Measurements from ENCODE around the gene CHRM4. TPM values are rescaled to one million over a fixed set of nuclear protein-coding genes. Genes with fewer than 3 reads are reported as not detected.
A peak's percentile ranks its signal among the peaks of the same experiment; 100 is the strongest.

The CHRM4 gene
- total RNA-seq, 1 experiment from 2014 or later = 0.31 TPM

DNA sequence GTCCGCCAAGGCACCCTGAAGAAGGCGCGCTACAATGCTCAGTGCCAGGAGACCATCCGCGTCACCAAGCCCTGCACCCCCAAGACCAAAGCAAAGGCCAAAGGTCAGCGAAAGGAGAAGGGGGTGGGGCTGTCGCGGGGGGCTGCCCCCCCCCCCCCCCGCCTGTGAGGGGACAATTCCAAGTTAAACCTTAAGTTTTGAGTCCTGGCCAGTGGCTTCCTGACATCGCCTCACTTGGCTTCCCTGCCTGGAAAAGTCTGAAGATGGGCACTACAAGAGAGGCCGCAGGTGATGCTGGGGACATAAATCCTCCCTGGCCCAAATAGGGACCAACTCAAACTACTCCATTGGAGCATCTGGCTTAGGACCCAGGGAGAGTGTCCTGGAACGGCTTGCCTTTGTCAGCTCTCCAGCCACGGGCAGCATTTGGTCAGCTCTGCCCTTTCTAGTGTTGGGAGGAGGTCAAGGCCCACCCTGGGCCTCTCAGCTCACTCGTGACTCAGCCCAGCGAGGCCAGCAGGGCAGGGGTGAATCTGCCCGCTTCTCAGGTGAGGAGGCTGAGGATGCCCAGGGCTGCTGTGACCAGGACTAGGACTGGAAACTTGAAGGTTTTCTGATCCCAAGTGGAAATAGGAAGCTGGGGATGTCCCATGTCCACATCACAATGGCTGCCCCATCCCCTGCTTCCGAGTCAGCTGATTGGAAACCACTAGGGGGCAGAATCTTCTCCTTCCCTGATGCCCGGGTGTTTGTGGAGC is 8.8 kb downstream of the CHRM4 start:
- no peaks in the 10 kb centered on the region for H4K20me1 ChIP-seq (ENCODE audit: insufficient read depth)
- H3K27me3 ChIP-seq (ENCODE audit: insufficient read depth, low read depth) = no peaks in the 10 kb centered on the region
- no TSS peak for BruUV-seq (replicated peaks)
- POLR2A ChIA-PET (ENCODE audit: unreplicated experiment) = no interaction called here
- peak overlapping the region; percentile 90 for H3K4me2 ChIP-seq
- no peaks in the 10 kb centered on the region for H3K79me2 ChIP-seq (ENCODE audit: low read depth)
- peak in 1 of 2 experiments; percentile 34 for DNase-seq
- no peaks in the 10 kb centered on the region for H3K9me2 ChIP-seq (ENCODE audit: insufficient read depth)
- no peaks in the 10 kb centered on the region for H3K9me3 ChIP-seq (ENCODE audit: insufficient read depth, low read depth)
- no peaks in the 10 kb centered on the region for H3K36me3 ChIP-seq (ENCODE audit: low read depth)
- H2AFZ ChIP-seq = no peak overlapping the region
- CTCF ChIA-PET = interaction anchor here (0.5 to 1.7 kb wide), 5 partner anchors 9 to 327 kb away, joined by 3 to 10 read pairs (median 3); partner anchors contain the start of gene CHRM4
- H3K4me3 ChIP-seq = peak overlapping the region; percentile 68
- peaks cover 46% of the 10 kb centered on the region for H3F3A ChIP-seq (ENCODE audit: insufficient read depth, low read depth)
- H3K4me1 ChIP-seq (replicated peaks; ENCODE audit: insufficient read depth) = peaks cover 30% of the 10 kb centered on the region
- no peak for TF ChIP-seq EZH2 (IDR thresholded peaks at IDR 0.05; ENCODE audit: low read depth)
- TF ChIP-seq, protein P1, sequence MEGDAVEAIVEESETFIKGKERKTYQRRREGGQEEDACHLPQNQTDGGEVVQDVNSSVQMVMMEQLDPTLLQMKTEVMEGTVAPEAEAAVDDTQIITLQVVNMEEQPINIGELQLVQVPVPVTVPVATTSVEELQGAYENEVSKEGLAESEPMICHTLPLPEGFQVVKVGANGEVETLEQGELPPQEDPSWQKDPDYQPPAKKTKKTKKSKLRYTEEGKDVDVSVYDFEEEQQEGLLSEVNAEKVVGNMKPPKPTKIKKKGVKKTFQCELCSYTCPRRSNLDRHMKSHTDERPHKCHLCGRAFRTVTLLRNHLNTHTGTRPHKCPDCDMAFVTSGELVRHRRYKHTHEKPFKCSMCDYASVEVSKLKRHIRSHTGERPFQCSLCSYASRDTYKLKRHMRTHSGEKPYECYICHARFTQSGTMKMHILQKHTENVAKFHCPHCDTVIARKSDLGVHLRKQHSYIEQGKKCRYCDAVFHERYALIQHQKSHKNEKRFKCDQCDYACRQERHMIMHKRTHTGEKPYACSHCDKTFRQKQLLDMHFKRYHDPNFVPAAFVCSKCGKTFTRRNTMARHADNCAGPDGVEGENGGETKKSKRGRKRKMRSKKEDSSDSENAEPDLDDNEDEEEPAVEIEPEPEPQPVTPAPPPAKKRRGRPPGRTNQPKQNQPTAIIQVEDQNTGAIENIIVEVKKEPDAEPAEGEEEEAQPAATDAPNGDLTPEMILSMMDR (conservative IDR thresholded peaks at IDR 0.05) = peak; percentile 67
- no peak overlapping the region for H3K27ac ChIP-seq
- intact Hi-C loops (cut with micrococcal nuclease; ENCODE audit: unreplicated experiment) = loop anchor here (5.0 kb wide), 3 partner anchors 141 to 974 kb away; partner anchors contain the start of genes ATG13 and HARBI1

DNA sequence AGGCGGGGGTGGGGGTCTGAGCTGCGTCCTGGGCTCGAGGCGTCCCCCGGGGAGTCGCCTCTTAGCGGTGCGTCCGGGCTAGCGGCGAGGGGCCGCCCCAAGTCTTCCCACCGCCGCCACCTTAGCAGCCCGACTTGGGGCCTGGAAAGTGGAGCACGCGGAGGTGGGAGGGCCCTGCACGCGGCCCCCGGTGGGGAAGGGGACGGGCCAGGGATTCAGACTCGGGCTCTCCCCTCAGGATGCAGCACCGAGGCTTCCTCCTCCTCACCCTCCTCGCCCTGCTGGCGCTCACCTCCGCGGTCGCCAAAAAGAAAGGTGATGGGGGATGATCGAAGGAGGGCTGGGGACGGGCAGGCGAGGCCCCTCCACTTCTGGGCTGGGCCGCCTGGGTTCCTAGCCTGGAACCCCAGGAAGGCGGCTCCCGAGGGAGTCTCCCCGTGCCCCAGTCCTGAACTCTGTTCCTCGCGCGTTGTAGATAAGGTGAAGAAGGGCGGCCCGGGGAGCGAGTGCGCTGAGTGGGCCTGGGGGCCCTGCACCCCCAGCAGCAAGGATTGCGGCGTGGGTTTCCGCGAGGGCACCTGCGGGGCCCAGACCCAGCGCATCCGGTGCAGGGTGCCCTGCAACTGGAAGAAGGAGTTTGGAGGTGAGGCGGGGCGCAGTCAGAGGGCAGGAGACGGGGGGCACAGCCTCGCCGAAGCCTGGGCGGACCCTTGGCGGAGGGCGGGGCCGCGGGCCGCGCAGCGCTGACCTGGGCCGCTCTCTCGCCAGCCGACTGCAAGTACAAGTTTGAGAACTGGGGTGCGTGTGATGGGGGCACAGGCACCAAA is 9.5 kb downstream of the CHRM4 start:
- ChIA-PET POLR2A (ENCODE audit: unreplicated experiment) (no interaction called here), CTCF (interaction anchor here (0.6 to 1.7 kb wide), 3 partner anchors 10 to 138 kb away, joined by 6 to 12 read pairs (median 10); partner anchors contain the start of gene CHRM4)
- Histone ChIP-seq H3K79me2 (ENCODE audit: low read depth) (no peaks in the 10 kb centered on the region), H3F3A (ENCODE audit: insufficient read depth, low read depth) (peaks cover 52% of the 10 kb centered on the region), H3K4me1 (replicated peaks; ENCODE audit: insufficient read depth) (peaks cover 27% of the 10 kb centered on the region), H4K20me1 (ENCODE audit: insufficient read depth) (no peaks in the 10 kb centered on the region), H2AFZ (peak overlapping the region; percentile 86), H3K4me2 (peak overlapping the region; percentile 90), H3K9me2 (ENCODE audit: insufficient read depth) (no peaks in the 10 kb centered on the region), H3K9me3 (ENCODE audit: insufficient read depth, low read depth) (no peaks in the 10 kb centered on the region), H3K27me3 (ENCODE audit: insufficient read depth, low read depth) (no peaks in the 10 kb centered on the region), H3K27ac (no peak overlapping the region), H3K4me3 (peak overlapping the region; percentile 68), H3K36me3 (ENCODE audit: low read depth) (no peaks in the 10 kb centered on the region)
- BruUV-seq (replicated peaks) = no TSS peak
- TF ChIP-seq, protein P1 (conservative IDR thresholded peaks at IDR 0.05) = no peak
- TF ChIP-seq EZH2 (IDR thresholded peaks at IDR 0.05; ENCODE audit: low read depth) = no peak
- peak in 1 of 2 experiments; percentile 47 for DNase-seq
- intact Hi-C loops (cut with micrococcal nuclease; ENCODE audit: unreplicated experiment) = loop anchor here (5.0 kb wide), 3 partner anchors 140 to 975 kb away; partner anchors contain the start of genes ATG13 and HARBI1

All from PC-9 (cell line).